GM19193 (cell line): ENCODE results near the gene DDX25.

Experiments
- POLR2A ChIP-seq: IDR thresholded peaks from 4 replicates; pipeline ENCODE4 v1.6.1; 2011; ENCODE audit not compliant: insufficient read depth, insufficient read length; ENCODE audit errors: extremely low read depth

Gene DDX25

GRCh38 chr11:125968354-125968753, 64.0 kb downstream of the DDX25 start:
- no peak for TF ChIP-seq POLR2A

DNA sequence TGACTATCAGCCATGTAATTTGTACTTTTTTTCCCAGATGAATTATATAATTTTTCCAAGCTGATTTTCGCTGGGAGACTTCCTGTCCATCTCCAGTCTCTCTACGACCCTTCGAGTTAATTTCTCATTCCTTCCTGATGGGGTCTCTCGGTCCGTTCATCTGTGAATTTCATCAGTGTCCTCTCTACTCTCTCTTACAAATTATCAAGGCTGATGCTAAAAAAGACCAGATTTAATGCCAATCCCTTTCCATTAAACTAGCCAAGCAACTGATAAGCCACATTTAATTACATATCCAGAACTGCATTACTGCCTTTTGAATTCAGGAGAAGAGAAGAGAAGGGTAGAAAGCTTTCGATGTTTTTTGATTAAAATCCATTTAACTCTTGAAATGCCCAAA, 67.3 kb downstream of the DDX25 start:
- no peak for TF ChIP-seq POLR2A

GRCh38 chr11:125974284-125974683, 70.0 kb downstream of the DDX25 start:
- TF ChIP-seq POLR2A: no peak

DNA sequence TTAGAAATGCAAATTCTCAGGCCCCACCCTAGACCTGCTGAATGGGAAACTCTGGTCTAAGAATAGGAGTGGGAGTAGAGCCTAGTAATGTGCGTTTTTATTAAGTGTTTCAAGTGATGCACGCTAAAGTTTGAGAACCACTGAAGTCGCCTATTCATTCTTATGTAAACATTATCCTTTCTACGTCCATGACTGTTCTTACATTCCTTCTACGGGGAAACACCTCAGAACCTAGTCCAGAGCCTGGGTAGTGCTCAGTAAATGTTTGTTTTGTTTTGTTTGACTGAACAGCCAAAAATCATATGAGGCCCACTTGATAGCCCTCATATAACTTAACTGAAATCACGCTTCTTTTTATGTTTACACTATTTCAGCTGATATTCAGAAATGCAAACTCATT, 71.3 kb downstream of the DDX25 start:
- no peak for TF ChIP-seq POLR2A

GRCh38 chr11:125976156-125976555, 71.8 kb downstream of the DDX25 start:
- no peak for TF ChIP-seq POLR2A

GRCh38 chr11:125977333-125977732, 73.0 kb downstream of the DDX25 start:
- TF ChIP-seq POLR2A: no peak

DNA sequence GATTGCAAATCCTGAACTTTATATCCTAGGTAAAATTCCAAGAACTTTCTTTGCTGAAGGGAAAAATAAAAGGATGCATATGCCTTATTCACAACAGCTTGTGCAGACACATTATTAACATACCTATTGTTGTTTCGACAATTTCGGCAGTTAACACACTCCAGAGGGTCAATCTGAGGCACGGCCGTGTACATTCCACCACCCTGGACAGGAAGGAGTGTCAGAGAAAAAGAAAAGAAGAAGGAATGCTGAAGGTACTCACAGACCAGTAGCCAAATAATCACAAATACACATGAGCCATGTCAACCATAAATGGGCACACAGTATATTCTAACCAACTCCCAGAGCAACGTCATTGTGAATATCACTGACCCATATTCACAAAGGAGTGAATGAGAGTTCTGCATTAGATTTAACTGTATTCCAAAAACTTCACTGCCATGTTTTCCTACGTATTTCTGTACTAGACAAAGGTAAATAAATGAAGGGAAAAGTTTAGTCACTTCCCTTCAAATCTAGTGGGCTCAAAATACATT, 73.9 kb downstream of the DDX25 start:
- TF ChIP-seq POLR2A: no peak
